GM23248 (cell line): ENCODE results near the gene SLC34A1.

Source experiments
- EZH2 ChIP-seq: fragments of 200-600 bp; sonication (generic); IDR thresholded peaks from 2 replicates; pipeline ENCODE4 v1.6.1; 2018; ENCODE audit warnings: antibody characterized with exemption, mild to moderate bottlenecking; ENCODE audit not compliant: insufficient read depth, poor library complexity, severe bottlenecking
- EZH2phosphoT487 ChIP-seq: fragments of 200-600 bp; sonication (generic); IDR thresholded peaks from 2 replicates; pipeline ENCODE4 v1.6.1; 2018; ENCODE audit warnings: antibody characterized with exemption, moderate library complexity, mild to moderate bottlenecking, low read depth; ENCODE audit not compliant: insufficient read depth

- TF ChIP-seq EZH2, result no peak
- no peak for TF ChIP-seq EZH2phosphoT487
These were observed 37.4 kb upstream of the SLC34A1 start for GRCh38 chr5:177346820-177347219.
